H1 (cell line): Measurements from ENCODE around the gene ANKS1B. TPM values are rescaled to one million over a fixed set of nuclear protein-coding genes. Genes with fewer than 3 reads are reported as not detected.

Experiments used
- ASH2L ChIP-seq: fragments of 200-600, 300-600 bp; sonication (generic); IDR thresholded peaks from one replicate; pipeline ENCODE4 v1.7.1; 2017; ENCODE audit warnings: low read length
- ATF2 ChIP-seq: IDR thresholded peaks from 2 replicates; pipeline ENCODE4 v1.6.1; 2012; ENCODE audit warnings: low read length, inconsistent platforms
- CBX8 ChIP-seq: fragments of 300-800, 300-1000 bp; sonication (generic); IDR thresholded peaks from 2 replicates; pipeline ENCODE4 v1.7.1; 2016; ENCODE audit warnings: low read depth, low read length, borderline replicate concordance
- EGR1 ChIP-seq: IDR thresholded peaks from 2 replicates; pipeline ENCODE4 v1.6.1; 2011; ENCODE audit warnings: low read depth, low read length, borderline replicate concordance
- EZH2 ChIP-seq: fragments of 200-600 bp; sonication (generic); IDR thresholded peaks from 2 replicates; pipeline ENCODE4 v1.7.1; 2012; ENCODE audit warnings: low read depth, mild to moderate bottlenecking, moderate library complexity, low read length, inconsistent platforms; ENCODE audit not compliant: severe bottlenecking
- KDM1A ChIP-seq: fragments of 200-600, 300-600 bp; sonication (generic); IDR thresholded peaks from 2 replicates; pipeline ENCODE4 v1.7.1; 2016; ENCODE audit warnings: mild to moderate bottlenecking, low read length, borderline replicate concordance
- MAFK ChIP-seq: IDR thresholded peaks from 2 replicates; pipeline ENCODE4 v1.6.1; 2012; ENCODE audit warnings: low read depth, mild to moderate bottlenecking, improper control_type of control experiment, low read length
- MAX ChIP-seq: IDR thresholded peaks from 2 replicates; pipeline ENCODE4 v1.6.1; 2012; ENCODE audit warnings: inconsistent platforms
- RAD21 ChIP-seq, 2 experiments: IDR thresholded peaks in 1 of 2; conservative IDR thresholded peaks in 1 of 2; 2 replicates each; pipeline ENCODE4 v1.6.1; 2011; ENCODE audit warnings: low read depth in 2 of 2, low read length in 2 of 2, improper control_type of control experiment in 1 of 2, inconsistent platforms in 1 of 2, mild to moderate bottlenecking in 1 of 2, moderate library complexity in 1 of 2
- TBP ChIP-seq: IDR thresholded peaks from 2 replicates; pipeline ENCODE4 v1.6.1; 2011; ENCODE audit warnings: low read depth, low read length, improper control_type of control experiment
- TEAD4 ChIP-seq: IDR thresholded peaks from 2 replicates; pipeline ENCODE4 v1.6.1; 2012; ENCODE audit warnings: low read depth, low read length, inconsistent platforms, mixed read lengths
- polyA plus RNA-seq, 7 experiments: library from polyadenylated mRNA; depleted of rRNA in 3 of 7; stranded (reverse) in 5 of 7; unstranded in 2 of 7; fragments of >200 nt in 5 of 7; fragments of 200-250 nt in 2 of 7; gene quantifications; 1 replicate in 5 of 7; 2 replicates in 1 of 7; 4 replicates in 1 of 7; pipeline versions ENCODE4 v1.2.1 to v1.2.3, GENCODE V29; 2011 to 2013; ENCODE audit warnings: missing spikeins in 2 of 7, mixed read lengths in 2 of 7
- total RNA-seq: library from RNA; stranded (reverse); fragmentation: NEBNext Ultra II Directional; extraction: Animal tissue kit (Norgen Biotek cat#: 25700); gene quantifications from 2 replicates; pipeline ENCODE4 v1.2.1, GENCODE V29; 2021

Gene ANKS1B
- total and polyA plus RNA-seq, 2 of the 8 experiments (the other 6 are each of a cell fraction or from before 2014, with no cell fraction given) = 2.7 to 6.1 TPM

GRCh38 chr12:98895086-98895651, 1089.6 kb downstream of the ANKS1B start (continued):
- TF ChIP-seq EZH2 (peak; percentile 18), EGR1 (no peak), MAX (peak; percentile 46; the same call in 1 of the 2 replicates), ASH2L (peak; percentile 45), RAD21 (IDR thresholded peaks at IDR 0.05 in 1 of 2, conservative IDR thresholded peaks at IDR 0.05 in 1 of 2; ENCODE audit: low read depth in 2 of 2, low read length in 2 of 2) (peak; percentile 16 to 35; a peak in 3 of 4 replicates), TBP (no peak), ATF2 (no peak), TEAD4 (no peak), CBX8 (no peak), MAFK (no peak), KDM1A (no peak)
